NCI-H1417 treated with DMSO at 0.1 percent for 48 hours (cell line): ENCODE data around the gene FGFRL1.

Experiments used
- DNase-seq: peaks from one replicate; lab custom pipeline; 2025; lab: John Stamatoyannopoulos, UW

The FGFRL1 gene

GRCh38 chr4:1011022-1011665 lies at the start of gene FGFRL1:
FGFRL1 (plus strand) TSS chr4:1011626; CDS start chr4:1012486, 860 bp downstream.
- no peak for DNase-seq

GRCh38 chr4:962231-963208 lies 48.9 kb upstream of the FGFRL1 start:
- DNase-seq: no peak

GRCh38 chr4:963276-964225 lies 47.9 kb upstream of the FGFRL1 start:
- no peak for DNase-seq

- no peak for DNase-seq
Measured at GRCh38 chr4:964346-965025, 46.9 kb upstream of the FGFRL1 start.

GRCh38 chr4:965048-965765 lies 46.2 kb upstream of the FGFRL1 start:
- no peak for DNase-seq

- DNase-seq: no peak
Measured at GRCh38 chr4:965766-966134, 45.7 kb upstream of the FGFRL1 start.

GRCh38 chr4:966266-967112 lies 44.9 kb upstream of the FGFRL1 start:
- DNase-seq: no peak

- no peak for DNase-seq
Measured at GRCh38 chr4:967113-968104, 44.0 kb upstream of the FGFRL1 start.

GRCh38 chr4:968221-968620 lies 43.2 kb upstream of the FGFRL1 start:
- DNase-seq: peak; percentile 1

GRCh38 chr4:968621-969394 lies 42.6 kb upstream of the FGFRL1 start:
- no peak for DNase-seq

- no peak for DNase-seq
Measured at GRCh38 chr4:970046-970745, 41.2 kb upstream of the FGFRL1 start.

- no peak for DNase-seq
Measured at GRCh38 chr4:970854-971520, 40.4 kb upstream of the FGFRL1 start.

- no peak for DNase-seq
Measured at GRCh38 chr4:971666-972500, 39.5 kb upstream of the FGFRL1 start.

- no peak for DNase-seq
Measured at GRCh38 chr4:972651-973424, 38.6 kb upstream of the FGFRL1 start.
